Osteoblast (primary cell): Measurements from ENCODE around the gene PHACTR4. TPM values are rescaled to one million over a fixed set of nuclear protein-coding genes. Genes with fewer than 3 reads are reported as not detected.
"Not testable (repeated sequence)": the region's sequence is repeated elsewhere in the genome, so short reads cannot be mapped to it uniquely, and the experiment has no call there.

Experiments used
- DNase-seq: peaks from one replicate; pipeline ENCODE4 v3.0.0; 2011; ENCODE audit warnings: low spot score, mixed read lengths; ENCODE audit not compliant: insufficient read length; ENCODE audit errors: missing footprints
- H2AFZ ChIP-seq: 2 replicates; pipeline ENCODE4 v1.6.0; 2011; ENCODE audit warnings: mild to moderate bottlenecking, low read length
- H3K27ac ChIP-seq: 2 replicates; pipeline ENCODE4 v1.5.1; 2011; ENCODE audit warnings: mild to moderate bottlenecking, low read depth, low read length, moderate library complexity
- H3K27me3 ChIP-seq: 2 replicates; pipeline ENCODE4 v1.6.0; 2012; ENCODE audit warnings: mild to moderate bottlenecking, control low read depth, inconsistent platforms, low read length, moderate library complexity; ENCODE audit not compliant: insufficient read depth
- H3K36me3 ChIP-seq: 2 replicates; pipeline ENCODE4 v1.5.1; 2011; ENCODE audit warnings: mild to moderate bottlenecking, low read length, control low read depth, moderate library complexity; ENCODE audit not compliant: insufficient read depth
- H3K4me1 ChIP-seq: 2 replicates; pipeline ENCODE4 v1.5.1; 2011; ENCODE audit warnings: mild to moderate bottlenecking, low read length, control low read depth, moderate library complexity; ENCODE audit not compliant: insufficient read depth
- H3K4me2 ChIP-seq: 2 replicates; pipeline ENCODE4 v1.6.0; 2011; ENCODE audit warnings: mild to moderate bottlenecking, low read length; ENCODE audit not compliant: insufficient read depth
- H3K4me3 ChIP-seq: fragments of 200-600 bp; sonication (generic); 3 replicates; pipeline ENCODE4 v1.5.1; 2012; ENCODE audit warnings: mild to moderate bottlenecking, low read length, inconsistent platforms; ENCODE audit not compliant: insufficient read depth
- H3K79me2 ChIP-seq: 2 replicates; pipeline ENCODE4 v1.6.0; 2012; ENCODE audit warnings: mild to moderate bottlenecking, low read length, control low read depth, inconsistent platforms; ENCODE audit not compliant: insufficient read depth
- H3K9me3 ChIP-seq: 2 replicates; pipeline ENCODE4 v1.5.1; 2011; ENCODE audit warnings: low read depth, low read length, control low read depth
- H4K20me1 ChIP-seq: 2 replicates; pipeline ENCODE4 v1.6.0; 2012; ENCODE audit warnings: mild to moderate bottlenecking, low read length, control low read depth; ENCODE audit not compliant: insufficient read depth
- CTCF ChIP-seq: IDR thresholded peaks from 2 replicates; pipeline ENCODE4 v1.5.1; 2011; ENCODE audit warnings: mild to moderate bottlenecking, low read depth, low read length, moderate library complexity; ENCODE audit errors: extremely low read depth
- small RNA-seq: library from RNA; depleted of rRNA; stranded (forward); fragments of <200 nt; gene quantifications from one replicate; pipeline ENCODE3, GENCODE V24; 2012
- total RNA-seq: library from RNA; depleted of rRNA; stranded (reverse); fragments of >200 nt; gene quantifications from 2 replicates; pipeline ENCODE4 v1.2.3, GENCODE V29; 2012

The PHACTR4 gene
- total RNA-seq, 1 donor = 12.7 TPM

GRCh38 chr1:28540651-28541050, 171.1 kb downstream of the PHACTR4 start:
- Histone ChIP-seq H3K27me3 (no peaks in the 10 kb centered on the region), H3K27ac (no peak overlapping the region), H3K79me2 (no peaks in the 10 kb centered on the region), H4K20me1 (no peaks in the 10 kb centered on the region), H3K4me3 (no peak overlapping the region), H3K4me1 (no peaks in the 10 kb centered on the region), H2AFZ (no peak overlapping the region), H3K4me2 (no peak overlapping the region), H3K9me3 (no peaks in the 10 kb centered on the region), H3K36me3 (peaks cover 19% of the 10 kb centered on the region)
- no peak for DNase-seq
- peak; percentile 21 for TF ChIP-seq CTCF

- H3K27me3 ChIP-seq, H2AFZ ChIP-seq, H4K20me1 ChIP-seq, H3K9me3 ChIP-seq, H3K4me1 ChIP-seq, H3K27ac ChIP-seq, H3K4me3 ChIP-seq, H3K79me2 ChIP-seq, H3K4me2 ChIP-seq: not testable (repeated sequence)
- H3K36me3 ChIP-seq = peaks cover 12% of the 10 kb centered on the region
- DNase-seq = peak; percentile 58
Measured at GRCh38 chr1:28541414-28542015, 172.0 kb downstream of the PHACTR4 start.

GRCh38 chr1:28545246-28545628, 175.7 kb downstream of the PHACTR4 start:
- TF ChIP-seq CTCF = no peak
- H3K79me2 ChIP-seq = no peaks in the 10 kb centered on the region

GRCh38 chr1:28548318-28548717, 178.8 kb downstream of the PHACTR4 start:
- Histone ChIP-seq H4K20me1 (no peaks in the 10 kb centered on the region), H3K27me3 (no peaks in the 10 kb centered on the region), H3K36me3 (no peaks in the 10 kb centered on the region), H3K4me1 (peaks cover 1% of the 10 kb centered on the region), H3K27ac (no peak overlapping the region), H3K4me3 (no peak overlapping the region), H2AFZ (no peak overlapping the region), H3K9me3 (no peaks in the 10 kb centered on the region), H3K4me2 (no peak overlapping the region), H3K79me2 (peaks cover 4% of the 10 kb centered on the region)
- peak; percentile 74 for DNase-seq
- TF ChIP-seq CTCF = no peak

More at GRCh38 chr1:28545246-28545628, 175.7 kb downstream of the PHACTR4 start:
- Histone ChIP-seq H3K4me3 (no peak overlapping the region), H3K9me3 (no peaks in the 10 kb centered on the region), H3K4me1 (no peaks in the 10 kb centered on the region), H3K36me3 (no peaks in the 10 kb centered on the region), H3K27ac (no peak overlapping the region), H4K20me1 (no peaks in the 10 kb centered on the region), H3K27me3 (no peaks in the 10 kb centered on the region), H3K4me2 (no peak overlapping the region), H2AFZ (no peak overlapping the region)
- no peak for DNase-seq

Small RNAs within 50 kb of the gene (small RNA-seq; reads per million reads assigned to genes)
- not detected for gene RF00019
- gene RNU6ATAC27P = not detected
- not detected for gene SNORA73A
- 5,085 reads per million, percentile 100 among the genes with 10 or more reads in this experiment for gene SNORA73B

Other genes starting within 250 kb of the PHACTR4 start
- gene PTAFR, start 193.1 kb upstream of the PHACTR4 start, total RNA-seq = under 0.01 TPM in 2 replicates
- 60.1 and 63.4 TPM in 2 replicates for gene DNAJC8, start 136.7 kb upstream of the PHACTR4 start, total RNA-seq
- gene ATP5IF1, start 133.6 kb upstream of the PHACTR4 start, total RNA-seq = 51.8 and 53.3 TPM in 2 replicates
- gene SESN2, start 110.2 kb upstream of the PHACTR4 start, total RNA-seq = 56.3 and 59.7 TPM in 2 replicates
- 14.7 and 19.5 TPM in 2 replicates for gene MED18, start 40.7 kb upstream of the PHACTR4 start, total RNA-seq
- gene RCC1, start 136.3 kb downstream of the PHACTR4 start, total RNA-seq = 32.1 and 35.1 TPM in 2 replicates
- 23.2 and 28.3 TPM in 2 replicates for gene TRNAU1AP, start 183.3 kb downstream of the PHACTR4 start, total RNA-seq
- 5.0 and 5.1 TPM in 2 replicates for gene RAB42, start 222.5 kb downstream of the PHACTR4 start, total RNA-seq